Panc1 (cell line): ENCODE results near the gene FAM240A. TPM values are rescaled to one million over a fixed set of nuclear protein-coding genes. Genes with fewer than 3 reads are reported as not detected.

Experiments
- ATAC-seq: fragments of 200-7000 bp; cut with Tn5 transposase; 2 replicates; pipeline ENCODE4 v1.9.1; 2020; ENCODE audit warnings: mild to moderate bottlenecking, moderate library complexity
- BruUV-seq: library from RNA; stranded (reverse); fragments of 400-500 nt; replicated peaks from 2 replicates; lab custom pipeline; 2021; lab: Mats Ljungman, UMichigan
- CTCF ChIA-PET: fragments of 300-600 bp; sonication (Branson Sonifier 250); formaldehyde crosslinking; loops from one replicate; lab custom pipeline; 2022; ENCODE audit warnings: antibody characterized with exemption; lab: Charles Lee
- POLR2A ChIA-PET: fragments of 300-600 bp; sonication (Branson Sonifier 250); formaldehyde crosslinking; loops from one replicate; lab custom pipeline; 2022; ENCODE audit warnings: antibody characterized with exemption; lab: Charles Lee
- DNase-seq: peaks from one replicate; pipeline ENCODE4 v3.0.0-alpha.2; 2010; ENCODE audit warnings: low read depth, low spot score
- H3K27ac ChIP-seq: 2 replicates; pipeline ENCODE4 v1.5.1; 2011; ENCODE audit warnings: mild to moderate bottlenecking, low read length, inconsistent platforms
- H3K27me3 ChIP-seq: fragments of 200-500 bp; sonication (Bioruptor generic); 2 replicates; pipeline ENCODE4 v1.6.0; 2014; ENCODE audit warnings: low read length, inconsistent platforms; ENCODE audit not compliant: control insufficient read depth, insufficient read depth
- H3K36me3 ChIP-seq: fragments of 200-500 bp; sonication (Bioruptor generic); 2 replicates; pipeline ENCODE4 v1.5.1; 2014; ENCODE audit warnings: inconsistent platforms, mild to moderate bottlenecking, low read length, moderate library complexity; ENCODE audit not compliant: control insufficient read depth, insufficient read depth
- H3K4me1 ChIP-seq: 2 replicates; pipeline ENCODE4 v1.5.1; 2011; ENCODE audit warnings: inconsistent platforms, mild to moderate bottlenecking, low read length, moderate library complexity; ENCODE audit not compliant: control insufficient read depth, insufficient read depth
- H3K4me3 ChIP-seq, 2 experiments: 2 replicates each; pipeline ENCODE4 v1.5.1; 2011 to 2012; ENCODE audit warnings: low read depth in 2 of 2, low read length in 2 of 2, mild to moderate bottlenecking in 2 of 2, inconsistent platforms in 1 of 2, moderate library complexity in 1 of 2
- H3K9me3 ChIP-seq: fragments of 200-500 bp; sonication (Bioruptor generic); 2 replicates; pipeline ENCODE4 v1.5.1; 2014; ENCODE audit warnings: low read depth, mild to moderate bottlenecking, inconsistent platforms, low read length, moderate library complexity; ENCODE audit not compliant: control insufficient read depth, insufficient read depth
- POLR2AphosphoS5 ChIP-seq: IDR thresholded peaks from 2 replicates; pipeline ENCODE4 v1.6.1; 2012; ENCODE audit warnings: mild to moderate bottlenecking, low read depth, low read length, moderate library complexity
- SIN3A ChIP-seq: IDR thresholded peaks from 2 replicates; pipeline ENCODE4 v1.6.1; 2012; ENCODE audit warnings: low read depth, mild to moderate bottlenecking, low read length, moderate library complexity, borderline replicate concordance; ENCODE audit not compliant: insufficient read depth
- TCF7L2 ChIP-seq: IDR thresholded peaks from 2 replicates; pipeline ENCODE4 v1.6.1; 2011; ENCODE audit warnings: mild to moderate bottlenecking, low read depth, low read length, inconsistent platforms
- in situ Hi-C: cut with HindIII; loops from 2 replicates; pipeline ENCODE4 v1.10.0; 2016; ENCODE audit warnings: low sequenced_read_pairs, low pct_unique_long_range_greater_than_20kb
- intact Hi-C: fragments of 100-400 bp; cut with micrococcal nuclease; formaldehyde crosslinking; loops from one replicate; pipeline ENCODE4 v1.10.0; 2022; ENCODE audit not compliant: unreplicated experiment
- total RNA-seq: library from RNA; stranded (reverse); gene quantifications from one replicate; pipeline ENCODE4 v1.2.1, GENCODE V29; 2021; ENCODE audit not compliant: unreplicated experiment
- TF ChIP-seq, protein P1 (sequence below): fragments of 450-650 bp; IDR thresholded peaks from 2 replicates; pipeline ENCODE4 v1.5.1; 2017; ENCODE audit warnings: mild to moderate bottlenecking
- TF ChIP-seq, protein P2 (sequence below), 2 experiments: IDR thresholded peaks; 2 replicates each; pipeline ENCODE4 v1.6.1; 2011 to 2012; ENCODE audit warnings: low read depth in 2 of 2, control low read depth in 1 of 2, low read length in 1 of 2, mild to moderate bottlenecking in 1 of 2, moderate library complexity in 1 of 2; ENCODE audit not compliant: insufficient read depth in 1 of 2

The FAM240A gene
- total RNA-seq, 1 experiment from 2014 or later = not detected

DNA sequence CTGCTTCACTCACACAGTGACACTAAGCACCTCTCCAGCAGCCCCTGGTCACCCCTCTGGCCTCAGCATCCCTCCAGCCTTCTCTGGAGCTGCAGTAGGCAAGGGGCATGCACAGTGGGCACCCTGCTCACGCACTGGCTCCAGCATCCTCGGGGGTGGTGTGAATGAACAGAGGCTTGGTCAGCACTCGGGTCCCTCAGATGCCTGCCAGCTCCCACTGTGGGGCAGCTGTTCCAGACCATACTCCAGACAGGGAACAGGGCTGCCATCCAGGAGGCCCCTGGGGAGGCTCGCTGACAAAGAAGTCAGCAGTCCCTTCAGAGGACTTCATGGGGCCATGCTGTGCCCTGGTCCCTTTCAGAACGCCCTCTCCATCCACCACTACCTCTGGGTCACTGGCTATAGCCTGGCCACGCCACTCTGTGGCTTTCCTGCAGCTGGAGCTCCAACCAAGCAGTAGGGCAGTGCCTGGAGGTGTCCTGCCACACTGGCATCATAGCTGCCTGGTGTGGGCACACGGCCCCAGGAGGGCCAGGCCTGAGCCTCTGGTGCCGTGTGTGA lies 54.8 kb downstream of the FAM240A start:
- Histone ChIP-seq H3K36me3 (no peaks in the 10 kb centered on the region), H3K27me3 (no peaks in the 10 kb centered on the region), H3K27ac (no peak overlapping the region), H3K9me3 (no peaks in the 10 kb centered on the region), H3K4me1 (no peaks in the 10 kb centered on the region), H3K4me3 (no peak overlapping the region)
- POLR2A ChIA-PET = no interaction called here
- ATAC-seq (no peak), DNase-seq (no peak)
- in situ Hi-C loops = no loop called here
- TF ChIP-seq SIN3A = no peak
- no peak for TF ChIP-seq POLR2AphosphoS5
- TF ChIP-seq, protein P1, sequence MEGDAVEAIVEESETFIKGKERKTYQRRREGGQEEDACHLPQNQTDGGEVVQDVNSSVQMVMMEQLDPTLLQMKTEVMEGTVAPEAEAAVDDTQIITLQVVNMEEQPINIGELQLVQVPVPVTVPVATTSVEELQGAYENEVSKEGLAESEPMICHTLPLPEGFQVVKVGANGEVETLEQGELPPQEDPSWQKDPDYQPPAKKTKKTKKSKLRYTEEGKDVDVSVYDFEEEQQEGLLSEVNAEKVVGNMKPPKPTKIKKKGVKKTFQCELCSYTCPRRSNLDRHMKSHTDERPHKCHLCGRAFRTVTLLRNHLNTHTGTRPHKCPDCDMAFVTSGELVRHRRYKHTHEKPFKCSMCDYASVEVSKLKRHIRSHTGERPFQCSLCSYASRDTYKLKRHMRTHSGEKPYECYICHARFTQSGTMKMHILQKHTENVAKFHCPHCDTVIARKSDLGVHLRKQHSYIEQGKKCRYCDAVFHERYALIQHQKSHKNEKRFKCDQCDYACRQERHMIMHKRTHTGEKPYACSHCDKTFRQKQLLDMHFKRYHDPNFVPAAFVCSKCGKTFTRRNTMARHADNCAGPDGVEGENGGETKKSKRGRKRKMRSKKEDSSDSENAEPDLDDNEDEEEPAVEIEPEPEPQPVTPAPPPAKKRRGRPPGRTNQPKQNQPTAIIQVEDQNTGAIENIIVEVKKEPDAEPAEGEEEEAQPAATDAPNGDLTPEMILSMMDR = no peak
- TF ChIP-seq, protein P2, sequence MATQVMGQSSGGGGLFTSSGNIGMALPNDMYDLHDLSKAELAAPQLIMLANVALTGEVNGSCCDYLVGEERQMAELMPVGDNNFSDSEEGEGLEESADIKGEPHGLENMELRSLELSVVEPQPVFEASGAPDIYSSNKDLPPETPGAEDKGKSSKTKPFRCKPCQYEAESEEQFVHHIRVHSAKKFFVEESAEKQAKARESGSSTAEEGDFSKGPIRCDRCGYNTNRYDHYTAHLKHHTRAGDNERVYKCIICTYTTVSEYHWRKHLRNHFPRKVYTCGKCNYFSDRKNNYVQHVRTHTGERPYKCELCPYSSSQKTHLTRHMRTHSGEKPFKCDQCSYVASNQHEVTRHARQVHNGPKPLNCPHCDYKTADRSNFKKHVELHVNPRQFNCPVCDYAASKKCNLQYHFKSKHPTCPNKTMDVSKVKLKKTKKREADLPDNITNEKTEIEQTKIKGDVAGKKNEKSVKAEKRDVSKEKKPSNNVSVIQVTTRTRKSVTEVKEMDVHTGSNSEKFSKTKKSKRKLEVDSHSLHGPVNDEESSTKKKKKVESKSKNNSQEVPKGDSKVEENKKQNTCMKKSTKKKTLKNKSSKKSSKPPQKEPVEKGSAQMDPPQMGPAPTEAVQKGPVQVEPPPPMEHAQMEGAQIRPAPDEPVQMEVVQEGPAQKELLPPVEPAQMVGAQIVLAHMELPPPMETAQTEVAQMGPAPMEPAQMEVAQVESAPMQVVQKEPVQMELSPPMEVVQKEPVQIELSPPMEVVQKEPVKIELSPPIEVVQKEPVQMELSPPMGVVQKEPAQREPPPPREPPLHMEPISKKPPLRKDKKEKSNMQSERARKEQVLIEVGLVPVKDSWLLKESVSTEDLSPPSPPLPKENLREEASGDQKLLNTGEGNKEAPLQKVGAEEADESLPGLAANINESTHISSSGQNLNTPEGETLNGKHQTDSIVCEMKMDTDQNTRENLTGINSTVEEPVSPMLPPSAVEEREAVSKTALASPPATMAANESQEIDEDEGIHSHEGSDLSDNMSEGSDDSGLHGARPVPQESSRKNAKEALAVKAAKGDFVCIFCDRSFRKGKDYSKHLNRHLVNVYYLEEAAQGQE (IDR thresholded peaks at IDR 0.05; ENCODE audit: insufficient read depth in 1 of 2, low read depth in 2 of 2, low read length in 1 of 2) = no peak
- no peak for TF ChIP-seq TCF7L2
- intact Hi-C loops = no loop called here
- CTCF ChIA-PET = no interaction called here
- BruUV-seq = no TSS peak

DNA sequence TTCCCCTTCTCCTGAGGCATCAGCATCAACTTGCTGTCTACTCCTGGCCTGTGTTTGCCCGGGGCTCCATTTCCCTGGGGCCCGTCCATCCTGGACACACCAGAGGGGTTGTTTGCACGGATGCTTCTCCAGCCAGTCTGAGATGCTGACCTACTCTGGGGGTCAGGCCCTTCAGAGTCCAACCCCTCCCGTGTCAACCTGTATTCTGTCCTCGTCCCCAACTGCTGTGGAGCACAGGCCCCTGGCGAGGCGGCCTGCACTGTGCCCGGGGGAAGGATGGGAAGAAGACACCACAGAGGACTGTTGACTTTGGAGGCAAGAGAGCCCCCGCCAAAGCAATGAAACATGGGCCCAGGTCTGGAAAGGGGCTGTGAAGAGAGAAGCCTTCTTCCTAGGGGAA lies 55.3 kb downstream of the FAM240A start:
- no peak for DNase-seq
- no peak for TF ChIP-seq TCF7L2
- TF ChIP-seq, protein P2 (IDR thresholded peaks at IDR 0.05; ENCODE audit: insufficient read depth in 1 of 2, low read depth in 2 of 2, low read length in 1 of 2) = no peak
- no peak for TF ChIP-seq SIN3A
- no peak for TF ChIP-seq POLR2AphosphoS5
- TF ChIP-seq, protein P1 = no peak
- CTCF ChIA-PET = no interaction called here
- no peaks in the 10 kb centered on the region for H3K9me3 ChIP-seq
- H3K4me3 ChIP-seq = no peak overlapping the region
- intact Hi-C loops = no loop called here
- in situ Hi-C loops = no loop called here
- no TSS peak for BruUV-seq
- POLR2A ChIA-PET = no interaction called here
- H3K27me3 ChIP-seq = no peaks in the 10 kb centered on the region
- ATAC-seq = no peak
- no peaks in the 10 kb centered on the region for H3K4me1 ChIP-seq
- no peaks in the 10 kb centered on the region for H3K36me3 ChIP-seq
- H3K27ac ChIP-seq = no peak overlapping the region
